Right kidney (tissue), 1 donor: ENCODE data around the gene LMTK3.
"Not testable (repeated sequence)": the region's sequence is repeated elsewhere in the genome, so short reads cannot be mapped to it uniquely, and the experiment has no call there.

Source experiments
- DNase-seq: peaks from one replicate; pipeline ENCODE4 v3.0.0-alpha.2; 2016

Gene LMTK3

DNA sequence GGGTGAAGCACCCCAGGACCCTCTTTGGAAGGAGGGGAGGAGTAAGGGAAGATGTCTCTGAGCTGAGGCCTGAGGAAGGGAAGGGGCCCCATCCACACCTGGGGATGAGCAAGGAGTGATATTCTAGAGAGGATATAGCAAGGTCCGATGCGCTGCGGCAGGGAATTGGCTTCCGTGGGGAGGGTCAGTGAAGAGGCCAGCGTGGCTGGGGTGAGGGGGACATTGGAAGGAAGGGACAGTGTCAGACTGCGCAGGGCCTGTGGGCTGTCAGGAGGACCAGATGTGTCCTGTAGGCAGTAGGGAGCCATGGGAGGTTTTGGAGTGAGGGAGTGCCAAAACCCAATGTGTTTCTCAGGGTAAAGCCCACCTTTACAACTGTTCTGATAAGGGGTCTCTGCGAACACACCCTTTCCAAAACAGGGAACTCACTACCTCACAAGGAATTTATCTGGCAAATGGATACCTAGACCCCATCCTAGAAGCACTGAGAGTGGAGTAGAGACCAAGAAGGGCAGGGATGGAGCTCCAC lies 3.7 kb downstream of the LMTK3 start:
- DNase-seq, result no peak

DNA sequence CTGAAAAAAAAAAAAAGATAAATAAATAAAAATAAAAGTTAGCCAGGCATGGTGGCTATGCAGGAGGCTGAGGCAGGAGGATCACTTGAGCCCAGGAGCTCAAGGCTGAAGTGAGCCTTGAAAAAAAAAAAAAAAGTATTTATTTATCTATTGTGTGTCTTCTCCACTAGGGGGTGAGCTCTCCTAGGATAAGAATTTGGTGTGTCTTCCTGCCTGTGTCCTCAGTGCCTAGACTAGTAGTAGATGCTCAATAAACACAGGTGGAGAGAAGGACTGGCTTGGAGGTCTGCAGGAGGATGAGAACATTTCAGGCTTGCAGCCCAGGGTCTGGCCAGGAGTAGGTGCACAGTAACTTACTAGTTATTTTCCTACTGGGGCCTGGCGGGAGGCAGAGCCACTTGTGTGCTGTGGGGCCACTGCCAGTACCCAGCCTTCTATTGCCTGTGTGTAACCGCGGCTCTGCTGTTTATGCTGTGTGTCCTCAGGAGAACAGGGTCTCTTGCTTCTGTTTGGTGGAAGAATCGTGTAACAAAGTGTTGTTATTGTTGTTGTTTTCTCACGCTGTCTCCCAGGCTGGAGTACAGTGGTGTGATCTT lies 5.4 kb downstream of the LMTK3 start:
- DNase-seq, result no peak

DNA sequence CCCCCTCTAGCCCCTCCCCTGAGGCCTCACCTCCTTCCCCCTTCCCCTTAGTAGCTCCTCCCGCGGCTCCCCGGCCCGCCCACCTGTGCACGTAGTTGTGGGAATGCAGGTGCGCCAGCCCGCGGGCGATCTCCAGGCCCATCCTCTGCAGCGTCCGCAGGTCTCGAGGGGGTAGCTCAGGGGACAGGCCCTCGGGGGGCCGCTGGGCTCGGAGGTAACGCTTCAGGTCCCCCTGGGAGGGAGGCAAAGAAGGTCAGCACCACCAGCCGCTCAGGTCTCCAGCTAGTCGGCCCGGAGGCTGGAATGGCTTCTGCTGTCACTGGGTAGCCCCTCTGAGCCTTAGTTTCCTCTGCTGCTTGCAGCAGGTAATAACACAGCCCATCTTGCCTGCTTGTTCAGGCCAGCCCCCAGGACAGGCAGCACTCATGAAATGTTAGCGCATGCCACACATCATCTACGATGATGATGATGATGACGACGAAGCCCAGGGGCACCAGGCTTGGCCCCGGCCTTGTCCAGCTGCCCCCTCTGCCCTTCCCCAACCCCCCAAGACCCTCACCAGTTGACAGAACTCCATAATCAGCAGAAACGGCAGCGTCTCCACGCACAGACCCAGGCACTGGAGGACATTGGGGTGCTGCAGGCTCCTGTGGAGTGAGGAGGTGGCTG lies 9.2 kb downstream of the LMTK3 start:
- peak; percentile 74 for DNase-seq

DNA sequence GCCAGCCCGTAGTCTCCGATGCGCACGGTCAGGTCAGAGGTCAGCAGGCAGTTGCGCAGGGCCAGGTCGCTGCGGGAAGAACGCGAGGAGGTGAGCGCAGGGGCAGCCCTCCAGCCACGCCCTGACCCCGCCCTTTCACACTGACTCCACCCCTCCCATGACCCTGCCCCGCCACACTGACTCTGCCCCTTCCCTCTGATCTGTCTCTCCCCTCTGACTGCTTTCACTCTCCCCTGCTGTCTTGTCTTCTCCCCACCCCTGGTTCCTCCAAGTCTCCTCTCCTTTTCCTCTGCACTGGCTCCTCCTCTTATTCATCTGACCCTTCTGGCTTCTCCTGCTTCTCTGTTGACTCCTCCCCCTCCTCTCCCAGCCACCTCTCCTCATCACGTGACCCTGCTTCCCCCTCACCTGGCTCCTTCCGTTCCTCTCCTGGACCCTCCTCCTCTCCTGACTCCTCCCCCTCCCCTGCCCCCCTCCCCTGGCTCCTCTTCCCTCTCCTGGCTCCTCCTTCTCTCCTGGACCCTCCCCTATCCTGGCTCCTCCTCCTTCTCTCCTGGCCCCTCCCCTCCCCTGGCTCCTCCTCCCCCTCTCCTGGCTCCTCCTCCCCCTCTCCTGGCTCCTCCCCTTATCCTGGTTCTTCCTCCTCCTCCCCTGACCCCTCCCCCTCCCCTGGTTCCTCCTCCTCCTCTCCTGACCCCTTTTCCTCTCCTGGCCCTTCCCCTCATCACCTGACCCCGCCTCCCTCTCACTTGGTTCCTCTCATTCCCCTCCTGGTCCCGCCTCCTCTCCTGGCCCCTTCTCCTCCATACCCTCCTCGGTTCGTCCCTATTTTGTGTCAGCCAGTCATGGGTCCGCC lies 9.9 kb downstream of the LMTK3 start:
- DNase-seq, result no peak

DNA sequence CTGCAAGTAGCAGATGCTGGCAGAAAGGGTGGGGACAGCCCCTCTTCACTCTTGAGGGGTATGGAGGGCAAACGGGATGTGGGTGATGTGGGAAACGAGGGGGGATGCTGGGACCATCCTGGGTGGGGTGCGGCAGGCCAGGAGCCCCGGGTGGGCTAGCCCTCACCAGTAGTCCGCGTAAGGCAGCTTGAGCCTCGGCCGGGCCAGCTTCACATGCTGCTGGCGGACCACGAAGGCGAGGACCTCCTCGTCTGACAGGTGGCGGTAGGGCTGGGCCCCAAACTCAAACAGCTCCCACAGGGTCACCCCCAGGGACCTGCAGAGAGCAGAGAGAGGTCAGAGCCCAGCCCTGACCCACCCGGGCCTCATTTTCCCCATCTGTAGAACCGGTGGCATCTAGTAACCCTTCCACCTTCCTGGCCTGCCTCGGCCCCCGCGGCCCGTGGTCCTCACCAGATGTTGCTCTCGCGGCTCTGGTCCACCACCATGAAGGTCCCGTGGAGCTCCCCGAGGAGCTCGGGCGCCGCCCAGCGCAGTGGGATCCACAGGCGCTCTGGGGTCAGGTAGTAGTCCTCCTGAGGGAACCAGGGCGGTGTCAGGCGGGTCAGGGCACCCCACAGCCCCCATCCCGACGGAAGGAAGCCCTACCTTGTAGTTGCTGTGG lies 10.7 kb downstream of the LMTK3 start:
- DNase-seq, result no peak

DNA sequence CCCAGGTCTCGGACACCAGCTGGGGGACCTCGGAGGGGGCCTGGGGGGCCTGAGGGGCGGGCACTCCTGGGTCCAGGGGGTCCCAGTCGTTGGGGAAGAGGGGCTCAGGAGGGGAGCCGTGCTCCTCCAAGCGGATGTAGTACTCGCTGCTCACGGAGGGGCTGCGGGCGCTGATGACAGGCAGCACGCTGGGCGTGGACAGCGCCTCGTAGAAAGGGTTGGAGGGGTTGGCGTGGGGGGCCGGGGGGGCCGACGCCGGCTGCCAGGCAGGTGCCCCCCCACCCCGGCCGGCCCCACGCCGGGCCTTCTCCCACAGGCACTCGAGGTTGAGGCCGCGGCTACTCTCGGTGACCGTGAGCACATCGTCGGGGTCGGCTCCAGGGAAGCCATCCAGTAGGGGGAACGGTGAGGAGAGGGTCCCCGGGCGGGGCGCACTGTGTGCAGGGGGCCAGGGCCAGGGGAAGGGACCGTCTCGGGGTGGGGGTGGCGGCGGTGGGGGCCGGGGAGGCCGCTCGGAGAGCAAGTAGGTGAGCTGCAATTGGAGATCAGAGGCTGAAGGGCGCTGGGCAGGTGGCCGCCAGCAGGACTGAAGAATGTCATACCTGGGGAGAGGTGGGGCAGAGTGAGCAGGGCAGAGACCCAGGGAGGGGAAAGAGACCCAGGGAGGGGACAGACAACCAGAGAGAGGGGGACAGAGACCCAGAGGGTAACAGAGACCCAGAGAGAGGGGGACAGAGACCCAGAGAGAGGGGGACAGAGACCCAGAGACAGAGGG lies 12.1 kb downstream of the LMTK3 start:
- no peak for DNase-seq

DNA sequence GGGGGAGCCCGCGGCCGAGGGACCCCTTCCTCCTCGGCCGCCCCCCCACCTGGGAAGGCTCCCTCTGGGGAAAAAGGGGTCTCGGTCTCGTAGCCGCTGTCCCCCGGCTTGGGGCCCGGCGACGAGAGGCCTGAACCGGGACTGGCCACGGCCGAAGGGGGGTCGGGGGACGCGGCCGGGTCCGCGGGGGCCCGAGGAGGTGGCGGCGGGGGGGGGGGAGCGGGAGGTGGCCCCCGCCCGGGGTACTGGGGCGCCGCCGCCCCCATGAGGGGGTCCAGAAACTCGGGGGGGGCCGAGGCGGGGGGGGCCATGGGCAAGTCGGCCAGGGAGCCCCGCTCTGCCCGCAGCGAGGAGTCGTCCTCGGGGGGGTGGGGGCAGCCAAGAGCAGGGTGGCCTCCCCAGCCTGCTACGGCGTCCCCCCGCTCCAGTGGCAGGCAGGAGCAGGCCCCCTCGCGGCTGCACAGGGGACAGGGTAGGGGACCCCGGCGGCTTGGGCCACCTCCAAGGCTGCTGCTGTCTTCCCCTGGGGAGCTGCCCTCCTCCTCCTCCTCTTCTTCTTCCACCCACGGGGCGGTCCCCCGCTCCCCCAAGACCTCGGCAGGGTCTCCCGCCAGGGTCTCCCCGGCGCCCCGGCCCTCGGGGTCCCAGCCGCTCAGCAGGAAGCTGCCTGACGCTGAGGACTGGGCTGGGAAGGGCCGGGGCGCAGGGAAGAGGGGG lies 12.9 kb downstream of the LMTK3 start:
- no peak for DNase-seq

DNA sequence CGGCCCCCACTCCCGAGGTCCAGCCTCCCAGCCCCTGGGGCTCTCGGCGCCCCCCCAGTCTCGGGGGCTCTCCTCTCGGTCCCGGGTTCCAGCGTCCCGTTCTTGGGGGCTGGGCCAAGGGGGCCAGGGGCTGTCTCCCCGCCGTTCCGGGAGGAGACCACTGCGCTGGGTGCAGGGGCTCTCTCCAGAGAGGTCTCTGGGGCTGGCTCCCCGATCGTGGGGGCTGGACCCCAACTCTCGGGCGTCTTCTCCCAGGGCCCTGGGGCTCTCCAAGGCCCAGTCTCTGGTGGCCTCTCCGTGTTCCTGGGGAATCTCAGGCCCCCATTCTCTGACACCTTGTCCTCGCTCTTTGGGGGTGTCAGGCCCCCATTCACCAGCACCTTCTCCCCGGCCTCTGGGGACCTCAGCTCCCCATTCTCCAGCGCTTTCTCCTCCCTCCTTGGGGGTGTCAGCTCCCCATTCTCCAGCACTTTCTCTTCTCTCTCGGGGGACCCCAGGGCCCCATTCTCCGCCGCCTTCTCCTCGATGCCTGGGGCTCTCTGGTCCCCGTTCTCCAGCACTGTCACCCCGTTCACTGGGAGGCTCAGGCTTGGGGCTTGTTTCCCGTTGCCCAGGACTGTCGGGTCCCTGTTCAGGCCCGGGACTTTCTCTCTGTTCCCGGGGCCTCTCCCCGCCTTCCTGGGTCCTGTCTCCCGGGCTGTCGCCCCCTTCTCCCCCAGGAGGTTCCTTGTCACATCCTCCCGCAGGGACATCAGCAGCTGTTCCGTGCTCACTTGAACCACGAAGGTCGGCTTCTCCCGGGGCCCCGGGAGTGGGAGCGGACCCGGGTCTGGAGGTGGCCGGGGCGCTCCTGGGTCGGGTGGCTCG lies 13.7 kb downstream of the LMTK3 start:
- no peak for DNase-seq

DNA sequence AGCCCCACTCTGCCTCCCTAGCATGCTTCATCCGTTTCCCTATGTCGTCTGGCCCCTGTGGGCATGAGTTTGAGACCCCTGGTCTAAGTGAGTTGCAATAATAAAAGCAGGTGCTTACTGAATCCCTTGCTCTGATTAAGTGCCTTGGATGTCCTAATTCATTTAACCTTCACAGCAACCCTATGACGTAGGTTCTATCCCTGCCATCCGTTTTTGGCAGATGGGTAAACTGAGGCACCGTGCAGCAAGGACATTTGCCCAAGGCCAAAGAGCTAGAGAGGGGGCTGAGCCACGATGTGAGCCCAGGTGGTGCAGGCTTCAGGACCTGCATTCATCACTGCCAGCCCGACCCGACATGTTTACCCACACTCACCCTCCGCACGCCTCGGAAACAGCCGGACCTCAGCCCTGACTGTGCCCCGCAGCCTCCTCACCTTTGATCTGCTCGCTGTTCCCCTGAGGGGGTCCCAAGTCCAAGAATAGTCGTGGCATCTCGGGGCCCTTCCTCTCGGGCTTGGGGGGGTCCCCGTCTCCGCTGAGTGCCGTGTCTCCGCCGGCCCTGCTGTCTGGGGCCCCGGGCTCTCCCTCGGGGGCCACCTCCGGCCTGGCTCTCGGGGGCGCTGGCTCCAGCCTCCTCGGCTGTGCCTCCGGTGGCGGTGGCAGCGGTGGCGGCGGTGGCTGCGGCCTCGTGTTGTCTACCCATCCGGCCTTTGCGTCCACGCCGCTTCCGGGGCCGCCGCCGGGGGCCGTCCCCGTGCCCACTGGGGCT lies 14.5 kb downstream of the LMTK3 start:
- no peak for DNase-seq

DNA sequence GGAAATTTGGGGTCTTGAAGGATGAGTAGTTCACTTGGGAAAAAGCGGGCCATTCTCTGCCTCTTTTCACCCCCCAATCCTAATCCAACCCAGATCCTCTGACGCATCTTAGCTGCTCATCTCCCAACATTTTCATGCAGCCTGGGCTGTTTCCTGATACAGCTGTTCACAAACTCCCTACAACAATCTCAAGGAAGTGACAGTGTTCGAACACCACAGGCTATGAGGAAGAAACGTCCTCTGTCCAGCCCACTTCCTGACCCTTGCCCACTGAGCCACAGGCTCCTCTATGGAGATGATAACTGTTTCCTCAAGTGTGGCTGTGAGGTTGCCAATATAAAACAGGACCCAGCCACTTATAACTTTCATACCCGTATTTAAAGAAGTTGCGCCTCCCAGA lies 16.2 kb downstream of the LMTK3 start:
- no peak for DNase-seq

DNA sequence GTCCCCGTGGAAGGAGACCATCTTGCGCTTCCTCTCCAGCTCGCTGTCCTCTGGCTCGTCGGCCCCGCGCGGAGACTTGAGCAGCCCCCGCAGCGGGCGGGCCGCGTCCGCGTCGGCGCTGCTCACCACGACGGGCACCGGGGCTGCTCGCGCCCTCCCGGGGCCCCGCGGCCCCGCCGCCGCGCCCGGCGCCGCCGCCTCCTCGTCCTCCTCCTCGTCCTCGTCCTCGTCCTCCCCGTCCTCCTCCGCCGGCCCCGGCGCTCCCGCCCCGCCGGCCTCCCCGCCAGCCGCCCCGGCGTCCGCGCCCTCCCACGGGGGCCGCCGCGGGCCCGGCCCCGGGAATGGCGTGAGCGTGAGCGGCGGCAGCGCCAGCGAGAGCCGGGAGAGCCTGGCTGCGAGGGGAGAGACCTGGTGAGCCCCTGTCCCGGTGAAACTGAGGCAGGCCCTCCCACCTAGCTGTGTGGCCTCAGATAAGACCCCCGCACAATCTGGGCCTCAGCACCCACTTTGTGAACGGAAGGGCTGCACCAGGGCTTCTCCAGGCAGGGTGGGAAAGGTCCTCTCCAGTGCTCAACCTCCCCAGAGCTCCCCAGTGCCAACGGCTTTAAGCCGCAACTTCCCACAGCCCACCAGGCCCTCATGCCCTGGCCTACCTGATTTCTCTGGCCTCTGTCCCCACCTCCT lies 17.8 kb downstream of the LMTK3 start:
- DNase-seq, result no peak

DNA sequence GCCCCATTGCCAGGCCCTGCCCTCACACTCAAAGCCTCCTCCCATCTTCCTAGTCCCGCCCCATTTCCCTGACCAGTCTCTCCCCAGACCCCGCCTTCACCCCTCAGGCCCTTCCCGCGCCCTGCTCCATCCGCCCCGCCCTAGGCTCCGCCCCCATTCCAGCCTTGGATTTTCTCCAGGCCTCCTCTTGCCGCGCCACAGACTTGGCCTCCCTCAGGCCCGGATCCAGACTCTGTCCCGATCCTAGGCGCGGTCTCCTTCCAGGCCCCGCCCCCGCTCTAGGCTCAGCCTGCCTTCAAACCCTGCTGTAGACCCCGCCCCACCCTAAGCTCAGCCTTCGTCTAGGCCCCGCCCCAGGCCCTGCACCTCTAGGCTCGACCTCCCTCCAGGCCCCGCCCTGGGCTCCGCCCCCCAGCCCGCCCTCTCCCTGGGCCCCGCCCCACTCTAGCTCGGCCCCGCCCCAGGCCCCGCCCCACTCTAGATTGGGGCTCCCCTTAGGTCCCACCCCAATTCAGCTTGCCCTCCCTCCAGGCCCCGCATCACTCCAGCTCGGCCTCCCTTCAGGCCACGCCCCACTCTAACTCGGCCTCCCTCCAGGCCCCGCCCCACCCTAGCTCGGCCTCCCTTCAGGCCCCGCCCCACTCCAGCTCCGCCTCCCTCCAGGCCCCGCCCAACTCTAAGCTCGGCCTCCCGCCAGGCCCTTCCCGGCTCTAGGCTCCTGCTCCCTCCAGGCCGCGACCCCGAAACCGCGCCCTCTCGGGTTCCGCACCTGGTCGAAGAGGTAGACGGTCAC lies 18.5 kb downstream of the LMTK3 start:
- DNase-seq, result peak; percentile 88

DNA sequence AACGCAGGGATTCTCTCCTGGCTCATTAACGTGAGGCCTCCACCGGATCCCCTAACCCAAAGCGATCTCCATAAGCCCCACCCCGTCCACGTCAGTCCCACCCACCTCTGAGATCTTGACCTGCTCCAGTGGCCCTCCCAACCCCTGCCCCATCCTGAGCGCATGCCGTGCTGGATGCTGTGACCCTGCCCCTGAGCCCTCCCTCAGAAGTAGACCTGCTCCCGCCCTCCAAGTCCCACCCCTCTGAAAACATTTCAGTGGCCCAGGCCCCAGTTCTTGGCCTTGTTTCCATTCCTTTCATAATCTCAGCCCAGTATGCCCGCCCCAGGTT lies 19.9 kb downstream of the LMTK3 start:
- DNase-seq, result no peak

DNA sequence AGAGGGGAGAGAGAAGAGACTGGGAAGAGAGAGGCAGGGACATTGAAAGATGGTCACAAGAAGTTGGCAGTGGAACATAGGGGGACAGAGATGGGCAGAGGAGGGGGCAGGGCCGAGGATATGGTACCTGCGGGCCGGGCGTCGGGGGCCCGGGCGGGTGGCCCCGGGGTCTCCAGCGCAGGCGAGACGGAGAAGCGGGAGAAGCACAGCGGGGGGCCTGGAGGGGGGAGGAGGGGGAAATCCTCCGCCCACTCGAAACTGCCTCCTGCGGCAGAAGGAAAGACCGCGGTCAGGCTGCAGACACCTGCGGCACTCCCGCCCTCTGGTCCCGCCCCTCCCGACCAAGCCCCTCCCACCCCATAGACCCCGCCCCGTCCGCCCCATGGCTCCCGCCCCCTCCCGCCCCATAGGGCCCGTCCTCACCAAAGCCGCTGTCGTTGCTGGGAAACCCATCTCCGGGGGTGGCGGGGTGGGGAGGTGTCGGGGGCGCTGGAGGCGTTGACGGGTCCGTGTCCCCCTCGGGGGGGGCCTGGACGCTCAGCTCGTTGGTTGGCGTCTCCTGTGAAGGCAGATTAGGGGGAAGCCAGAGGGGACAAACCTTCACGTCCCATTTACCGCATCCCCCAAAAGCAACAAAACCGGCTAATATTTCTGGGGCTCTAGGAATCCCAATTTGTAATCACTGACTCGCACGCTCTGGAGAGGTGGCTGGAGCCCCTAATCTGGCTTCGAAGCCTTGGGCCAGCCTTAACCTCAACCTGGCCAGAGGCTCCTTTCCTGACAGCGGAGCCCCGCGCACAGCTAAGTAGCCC lies 20.4 kb downstream of the LMTK3 start:
- DNase-seq, result no peak

DNA sequence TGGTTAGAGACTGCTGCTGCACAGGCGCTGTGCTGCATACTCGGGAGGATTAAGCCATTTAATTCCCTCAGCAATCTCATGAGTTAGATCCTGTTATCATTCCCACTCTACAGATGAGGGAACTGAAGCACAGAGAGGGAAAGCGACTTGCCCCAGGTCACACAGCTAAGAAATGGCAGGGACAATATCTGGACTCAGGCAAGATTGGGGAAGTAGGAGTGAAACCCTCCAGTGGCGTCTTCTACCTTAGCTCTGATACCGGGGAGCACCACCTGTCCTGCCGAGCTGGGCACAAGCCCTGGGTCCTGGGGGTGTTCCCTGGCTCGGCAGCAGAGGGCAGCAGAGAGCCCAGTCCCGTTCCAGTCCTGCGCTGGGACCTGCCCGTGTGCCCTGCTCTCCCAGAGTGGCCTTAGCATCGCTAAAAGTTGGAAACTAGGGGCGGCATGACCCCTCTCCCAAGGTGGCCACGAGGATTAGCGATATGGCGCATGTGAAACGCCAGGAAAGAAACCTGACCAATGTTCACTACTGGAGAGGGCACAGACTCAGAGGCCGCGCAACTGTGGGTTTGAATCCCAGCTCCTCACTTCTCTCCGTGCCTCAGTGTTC lies 21.9 kb downstream of the LMTK3 start:
- peak; percentile 67 for DNase-seq

DNA sequence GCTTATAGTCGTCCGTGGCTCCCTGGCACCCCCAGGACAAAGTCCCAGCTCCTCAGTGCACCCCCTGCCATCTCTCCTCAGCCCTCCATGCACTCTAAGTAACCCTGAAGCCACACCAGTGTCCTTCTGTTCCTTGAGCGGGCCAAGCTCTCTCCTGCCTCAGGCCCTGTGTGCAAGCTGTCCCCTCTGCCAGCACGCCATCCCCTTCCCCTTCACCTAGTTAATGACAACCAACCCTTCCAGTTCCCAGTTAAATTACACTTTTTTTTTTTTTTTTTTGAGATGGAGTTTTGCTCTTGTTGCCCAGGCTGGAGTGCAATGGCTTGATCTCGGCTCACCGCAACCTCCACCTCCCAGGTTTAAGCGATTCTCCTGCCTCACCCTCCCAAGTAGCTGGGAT lies 23.2 kb downstream of the LMTK3 start:
- not testable (repeated sequence) for DNase-seq

DNA sequence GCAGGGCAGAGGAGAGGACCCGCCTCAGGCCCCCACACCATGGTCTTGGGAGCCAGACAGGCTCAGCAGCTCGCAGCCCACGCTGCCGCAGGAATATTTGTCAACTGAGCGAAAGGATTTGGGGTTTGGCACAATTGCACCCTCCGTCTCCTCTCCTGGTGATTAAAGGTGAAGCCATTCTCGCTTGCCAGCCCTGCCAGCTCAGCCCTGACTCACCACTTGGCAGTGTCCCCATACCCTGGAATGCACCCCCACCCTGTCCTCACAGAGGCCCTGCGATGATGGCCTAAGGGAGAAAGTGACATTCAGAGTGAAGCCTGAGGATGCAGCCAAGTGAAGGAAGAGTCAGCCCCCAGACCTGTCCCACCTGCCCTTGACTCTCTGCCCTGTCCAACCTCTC lies 23.7 kb downstream of the LMTK3 start:
- DNase-seq, result no peak
